ENCODE measurements around the gene TMOD3. TPM values are rescaled to one million over a fixed set of nuclear protein-coding genes. Genes with fewer than 3 reads are reported as not detected.

The TMOD3 gene
- total and polyA plus RNA-seq, 4 donors = 7.2 to 23.9 (median 14.1) TPM

GRCh38 chr15:51947124-51947523, 117.7 kb downstream of the TMOD3 start:
- TF ChIP-seq YY1 (IDR thresholded peaks at IDR 0.05) (no peak), GABPA (IDR thresholded peaks at IDR 0.05 in 1 of 2, conservative IDR thresholded peaks at IDR 0.05 in 1 of 2) (no peak)
- Histone ChIP-seq H3K4me3 (ENCODE audit: low read depth in 1 of 3, low read length in 3 of 3) (no peak overlapping the region), H3K27ac (ENCODE audit: low read depth in 1 of 2, low read length in 2 of 2) (no peak overlapping the region), H3K4me1 (ENCODE audit: control insufficient read depth in 4 of 4, insufficient read depth in 4 of 4, low read length in 3 of 4) (no peaks in the 10 kb centered on the region), H3K27me3 (ENCODE audit: control insufficient read depth in 4 of 4, insufficient read depth in 4 of 4, low read length in 3 of 4) (no peaks in the 10 kb centered on the region), H3K36me3 (ENCODE audit: control insufficient read depth in 4 of 4, insufficient read depth in 3 of 4, low read depth in 1 of 4, low read length in 3 of 4) (peaks cover 14 to 65% (median 54%) of the 10 kb centered on the region in 4 donors), H3K9me3 (ENCODE audit: control insufficient read depth in 4 of 4, low read length in 3 of 4) (no peaks in the 10 kb centered on the region), H3K9ac (ENCODE audit: low read depth in 1 of 2, low read length in 2 of 2) (no peak overlapping the region)
- DNase-seq (ENCODE audit: low spot score) = no peak
- 96% methylated on average over 2 of the region's 2 CpGs for WGBS

- Histone ChIP-seq H3K9me3 (ENCODE audit: control insufficient read depth in 4 of 4, low read length in 3 of 4) (no peaks in the 10 kb centered on the region), H3K4me1 (ENCODE audit: control insufficient read depth in 4 of 4, insufficient read depth in 4 of 4, low read length in 3 of 4) (peaks cover 0 to 5% (median 0%) of the 10 kb centered on the region in 4 donors), H3K36me3 (ENCODE audit: control insufficient read depth in 4 of 4, insufficient read depth in 3 of 4, low read depth in 1 of 4, low read length in 3 of 4) (peaks cover 11 to 74% (median 59%) of the 10 kb centered on the region in 4 donors), H3K27me3 (ENCODE audit: control insufficient read depth in 4 of 4, insufficient read depth in 4 of 4, low read length in 3 of 4) (no peaks in the 10 kb centered on the region), H3K4me3 (ENCODE audit: low read depth in 1 of 3, low read length in 3 of 3) (no peak overlapping the region), H3K27ac (ENCODE audit: low read depth in 1 of 2, low read length in 2 of 2) (no peak overlapping the region), H3K9ac (ENCODE audit: low read depth in 1 of 2, low read length in 2 of 2) (no peak overlapping the region)
- 82% methylated on average over 3 of the region's 3 CpGs for WGBS
- DNase-seq (ENCODE audit: low spot score) = no peak
- TF ChIP-seq HNF4A (conservative IDR thresholded peaks at IDR 0.05) (peak; percentile 31 to 35), FOXA1 (IDR thresholded peaks at IDR 0.05) (no peak), GABPA (IDR thresholded peaks at IDR 0.05 in 1 of 2, conservative IDR thresholded peaks at IDR 0.05 in 1 of 2) (no peak), MAX (IDR thresholded peaks at IDR 0.05) (no peak), JUND (IDR thresholded peaks at IDR 0.05) (peak in 1 of 2 donors; percentile 10)
Observed at GRCh38 chr15:51952805-51953204, 123.4 kb downstream of the TMOD3 start.

GRCh38 chr15:51955504-51955903, 126.1 kb downstream of the TMOD3 start:
- Histone ChIP-seq H3K27me3 (ENCODE audit: control insufficient read depth in 4 of 4, insufficient read depth in 4 of 4, low read length in 3 of 4) (no peaks in the 10 kb centered on the region), H3K36me3 (ENCODE audit: control insufficient read depth in 4 of 4, insufficient read depth in 3 of 4, low read depth in 1 of 4, low read length in 3 of 4) (peaks cover 12 to 75% (median 53%) of the 10 kb centered on the region in 4 donors), H3K9ac (ENCODE audit: low read depth in 1 of 2, low read length in 2 of 2) (no peak overlapping the region), H3K4me1 (ENCODE audit: control insufficient read depth in 4 of 4, insufficient read depth in 4 of 4, low read length in 3 of 4) (peaks cover 0 to 5% (median 0%) of the 10 kb centered on the region in 4 donors), H3K9me3 (ENCODE audit: control insufficient read depth in 4 of 4, low read length in 3 of 4) (no peaks in the 10 kb centered on the region), H3K27ac (ENCODE audit: low read depth in 1 of 2, low read length in 2 of 2) (no peak overlapping the region), H3K4me3 (ENCODE audit: low read depth in 1 of 3, low read length in 3 of 3) (no peak overlapping the region)
- no peak for DNase-seq (ENCODE audit: low spot score)
- WGBS = 97% methylated on average over 3 of the region's 3 CpGs
- TF ChIP-seq REST (IDR thresholded peaks at IDR 0.05) (no peak), MAX (IDR thresholded peaks at IDR 0.05) (no peak), ZBTB33 (IDR thresholded peaks at IDR 0.05) (no peak), FOXA1 (IDR thresholded peaks at IDR 0.05) (no peak), SP1 (IDR thresholded peaks at IDR 0.05) (no peak)

Small RNA genes within 50 kb of the gene (small RNA-seq; reads per million reads assigned to genes)
- not detected for gene AC090971.5
- not detected for gene RF00017
- not detected for gene RF00019
- not detected for gene RNU6-90P

Other genes with a start within 250 kb of the TMOD3 start
- 10 to 100 TPM; 28.7 to 58.5 TPM for gene DMXL2, start 206.9 kb upstream of the TMOD3 start, total RNA-seq
- 1 to 10 TPM; 3.4 to 6.6 TPM for gene DMXL2, start 206.9 kb upstream of the TMOD3 start, polyA plus RNA-seq
- under 1 TPM; under 0.01 to 0.05 TPM for gene SCG3, start 148.2 kb upstream of the TMOD3 start, total RNA-seq
- gene SCG3, start 148.2 kb upstream of the TMOD3 start, polyA plus RNA-seq = under 1 TPM in 1 of 2 donors, not detected in 1; 0.01 TPM
- gene LYSMD2, start 92.0 kb upstream of the TMOD3 start, total RNA-seq = 1 to 10 TPM; 5.2 to 5.8 TPM
- gene LYSMD2, start 92.0 kb upstream of the TMOD3 start, polyA plus RNA-seq = 1 to 10 TPM; 7.1 to 9.4 TPM
- gene TMOD2, start 78.1 kb upstream of the TMOD3 start, total RNA-seq = 1 to 10 TPM; 1.6 to 2.1 TPM
- gene TMOD2, start 78.1 kb upstream of the TMOD3 start, polyA plus RNA-seq = under 1 TPM; 0.46 to 0.51 TPM
- 10 to 100 TPM; 13.3 to 23.3 TPM for gene LEO1, start 142.1 kb downstream of the TMOD3 start, total RNA-seq
- gene LEO1, start 142.1 kb downstream of the TMOD3 start, polyA plus RNA-seq = 10 to 100 TPM; 11.3 to 14.5 TPM
- gene MAPK6, start 189.6 kb downstream of the TMOD3 start, total RNA-seq = 10 to 100 TPM; 45.7 to 47.8 TPM
- 10 to 100 TPM in 1 of 2 donors, 1 to 10 TPM in 1; 9.7 to 18.5 TPM for gene MAPK6, start 189.6 kb downstream of the TMOD3 start, polyA plus RNA-seq

Measured in liver (tissue), 10 donors.